IMR-90 (cell line): ENCODE results near the gene MGAT4A. TPM values are rescaled to one million over a fixed set of nuclear protein-coding genes. Genes with fewer than 3 reads are reported as not detected.

Source experiments
- ATAC-seq: fragments of 200-7000 bp; cut with Tn5 transposase; 2 replicates; pipeline ENCODE4 v1.9.1; 2020; ENCODE audit warnings: low read depth, mild to moderate bottlenecking, moderate library complexity
- BruUV-seq: library from RNA; stranded (reverse); fragments of 400-500 nt; replicated peaks from 2 replicates; lab custom pipeline; 2021; lab: Mats Ljungman, UMichigan
- CTCF ChIA-PET: fragments of 300-600 bp; formaldehyde crosslinking; extraction: SDS; loops from one replicate; lab custom pipeline; 2021; ENCODE audit warnings: antibody characterized with exemption; lab: Yijun Ruan, JAX
- POLR2A ChIA-PET: fragments of 300-600 bp; sonication (Branson Sonifier 250); formaldehyde crosslinking; loops from one replicate; lab custom pipeline; 2022; ENCODE audit warnings: antibody characterized with exemption; ENCODE audit not compliant: unreplicated experiment; lab: Charles Lee
- DNase-seq: peaks from one replicate; pipeline ENCODE4 v3.0.0; 2013
- H2AFZ ChIP-seq: replicated peaks from 2 replicates; pipeline ENCODE3; 2013; ENCODE audit warnings: low read length, mild to moderate bottlenecking; ENCODE audit not compliant: poor library complexity
- H2AK5ac ChIP-seq: 2 replicates; pipeline ENCODE4 v1.6.1; 2013; ENCODE audit warnings: low read depth, low read length, inconsistent platforms
- H2AK9ac ChIP-seq: replicated peaks from 2 replicates; pipeline ENCODE3; 2013; ENCODE audit warnings: mild to moderate bottlenecking, low read depth, low read length, moderate library complexity; ENCODE audit not compliant: poor library complexity
- H2BK120ac ChIP-seq: 2 replicates; pipeline ENCODE4 v1.6.1; 2013; ENCODE audit warnings: low read depth, low read length, inconsistent platforms
- H2BK15ac ChIP-seq: 3 replicates; pipeline ENCODE4 v1.6.1; 2013; ENCODE audit warnings: low read depth, low read length, inconsistent platforms
- H2BK20ac ChIP-seq: 2 replicates; pipeline ENCODE4 v1.6.1; 2013; ENCODE audit warnings: low read depth, mild to moderate bottlenecking, inconsistent platforms, low read length, moderate library complexity
- H2BK5ac ChIP-seq: 2 replicates; pipeline ENCODE4 v1.6.1; 2013; ENCODE audit warnings: mild to moderate bottlenecking, low read depth, low read length, inconsistent platforms; ENCODE audit not compliant: poor library complexity, severe bottlenecking
- H3K14ac ChIP-seq: replicated peaks from 2 replicates; pipeline ENCODE4 v1.6.1; 2013; ENCODE audit warnings: low read depth, low read length, inconsistent platforms
- H3K18ac ChIP-seq: 2 replicates; pipeline ENCODE4 v1.6.1; 2013; ENCODE audit warnings: low read depth, low read length, control low read depth
- H3K23ac ChIP-seq: 2 replicates; pipeline ENCODE4 v1.6.1; 2013; ENCODE audit warnings: low read depth, low read length, inconsistent platforms
- H3K27ac ChIP-seq: 2 replicates; pipeline ENCODE4 v1.5.1; 2013; ENCODE audit warnings: mild to moderate bottlenecking, control low read depth, low read length; ENCODE audit not compliant: insufficient read depth
- H3K27me3 ChIP-seq: 2 replicates; pipeline ENCODE4 v1.6.1; 2013; ENCODE audit warnings: low read length; ENCODE audit not compliant: control insufficient read depth, insufficient read depth
- H3K36me3 ChIP-seq: 2 replicates; pipeline ENCODE4 v1.6.1; 2013; ENCODE audit warnings: low read length, mixed read lengths; ENCODE audit not compliant: control insufficient read depth, insufficient read depth
- H3K4ac ChIP-seq: 2 replicates; pipeline ENCODE4 v1.6.1; 2013; ENCODE audit warnings: low read depth, low read length, inconsistent platforms
- H3K4me1 ChIP-seq: 2 replicates; pipeline ENCODE4 v1.6.1; 2013; ENCODE audit warnings: low read length, mixed read lengths; ENCODE audit not compliant: control insufficient read depth, insufficient read depth
- H3K4me2 ChIP-seq: 2 replicates; pipeline ENCODE4 v1.6.1; 2013; ENCODE audit warnings: low read depth, mild to moderate bottlenecking, control low read depth, low read length, moderate library complexity
- H3K4me3 ChIP-seq: 2 replicates; pipeline ENCODE4 v1.5.1; 2013; ENCODE audit warnings: low read depth, mild to moderate bottlenecking, control low read depth, low read length, moderate library complexity; ENCODE audit not compliant: insufficient read depth
- H3K56ac ChIP-seq: 2 replicates; pipeline ENCODE4 v1.6.1; 2013; ENCODE audit warnings: low read length, inconsistent platforms; ENCODE audit not compliant: insufficient read depth; ENCODE audit errors: extremely low read depth
- H3K79me1 ChIP-seq, 2 experiments: 2 replicates each; pipeline ENCODE4 v1.6.1; 2013; ENCODE audit warnings: low read length in 2 of 2, inconsistent platforms in 1 of 2, low read depth in 1 of 2
- H3K9ac ChIP-seq: 2 replicates; pipeline ENCODE4 v1.6.1; 2013; ENCODE audit warnings: low read depth, low read length, control low read depth
- H3K9me1 ChIP-seq: 2 replicates; pipeline ENCODE4 v1.6.1; 2013; ENCODE audit warnings: low read length, inconsistent platforms; ENCODE audit not compliant: insufficient read depth
- H3K9me3 ChIP-seq: 2 replicates; pipeline ENCODE4 v1.6.1; 2013; ENCODE audit warnings: low read length; ENCODE audit not compliant: control insufficient read depth, insufficient read depth
- H4K20me1 ChIP-seq: 2 replicates; pipeline ENCODE4 v1.6.1; 2013; ENCODE audit warnings: low read length, inconsistent platforms; ENCODE audit not compliant: insufficient read depth
- H4K5ac ChIP-seq: 2 replicates; pipeline ENCODE4 v1.6.1; 2013; ENCODE audit warnings: mild to moderate bottlenecking, low read depth, low read length, control low read depth
- H4K8ac ChIP-seq, 2 experiments: 2 replicates each; pipeline ENCODE4 v1.6.1; 2013; ENCODE audit warnings: low read depth in 2 of 2, low read length in 2 of 2, control low read depth in 1 of 2, inconsistent platforms in 1 of 2
- H4K91ac ChIP-seq: 2 replicates; pipeline ENCODE4 v1.6.1; 2013; ENCODE audit warnings: low read depth, low read length, inconsistent platforms; ENCODE audit not compliant: insufficient read depth
- WGBS, 2 experiments: methylation state at CpG; one replicate each; pipeline versions ENCODE4 v1.1.5 to v1.1.7; 2013; ENCODE audit warnings: missing lambda C conversion rate in 2 of 2; ENCODE audit not compliant: insufficient read length in 1 of 2; ENCODE audit errors: extremely low coverage in 2 of 2; 5-methylcytosine and 5-hydroxymethylcytosine counted together
- dilution Hi-C: fragments of 300-500 bp; cut with HindIII; formaldehyde crosslinking; loops from one replicate; pipeline ENCODE4 v1.14.3; 2018; ENCODE audit warnings: low sequenced_read_pairs; ENCODE audit not compliant: unreplicated experiment
- in situ Hi-C: fragments of 300-500 bp; cut with MboI; formaldehyde crosslinking; loops from 3 replicates; pipeline ENCODE4 v1.14.3; 2019; ENCODE audit warnings: low sequenced_read_pairs, inconsistent platforms, mixed read lengths
- intact Hi-C: fragments of 100-400 bp; cut with micrococcal nuclease; formaldehyde crosslinking; loops from 2 replicates; pipeline ENCODE4 v1.10.0; 2022
- polyA plus RNA-seq, 3 experiments: library from polyadenylated mRNA; depleted of rRNA; stranded (reverse); fragments of >200 nt; gene quantifications; 2 replicates each; pipeline ENCODE4 v1.2.3, GENCODE V29; 2012; ENCODE audit warnings: low replicate concordance in 1 of 3
- total RNA-seq: library from RNA; depleted of rRNA; stranded (reverse); fragments of >200 nt; gene quantifications from 2 replicates; pipeline ENCODE4 v1.2.3, GENCODE V29; 2012
- TF ChIP-seq, protein P1 (sequence below): fragments of 150-350 bp; IDR thresholded peaks from 2 replicates; pipeline ENCODE4 v1.6.1; 2017; ENCODE audit warnings: mild to moderate bottlenecking, antibody characterized with exemption, low read length, low read depth

MGAT4A gene
- total and polyA plus RNA-seq, 2 of the 4 experiments (the other 2 are of a cell fraction): under 0.01 TPM; not detected in 1

DNA sequence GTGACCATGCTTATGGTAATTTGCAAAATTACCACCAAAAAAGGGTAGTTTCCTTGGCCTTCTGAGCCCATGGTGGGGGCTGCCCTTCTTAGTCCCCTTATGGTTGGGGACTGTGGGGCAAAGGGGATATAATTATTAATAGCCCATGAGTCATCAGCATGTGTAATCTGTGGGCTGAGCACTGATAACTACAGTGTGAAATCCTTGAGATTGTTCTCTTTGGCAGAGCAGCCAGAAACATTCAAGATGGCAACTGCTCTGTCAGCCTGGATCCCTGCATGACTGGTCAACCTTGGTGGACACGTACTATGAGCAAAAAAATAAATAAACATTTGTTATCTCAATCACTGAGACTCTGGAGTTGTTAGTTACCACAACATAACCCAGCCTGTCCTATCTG lies 61.3 kb downstream of the MGAT4A start:
- TF ChIP-seq, protein P1, sequence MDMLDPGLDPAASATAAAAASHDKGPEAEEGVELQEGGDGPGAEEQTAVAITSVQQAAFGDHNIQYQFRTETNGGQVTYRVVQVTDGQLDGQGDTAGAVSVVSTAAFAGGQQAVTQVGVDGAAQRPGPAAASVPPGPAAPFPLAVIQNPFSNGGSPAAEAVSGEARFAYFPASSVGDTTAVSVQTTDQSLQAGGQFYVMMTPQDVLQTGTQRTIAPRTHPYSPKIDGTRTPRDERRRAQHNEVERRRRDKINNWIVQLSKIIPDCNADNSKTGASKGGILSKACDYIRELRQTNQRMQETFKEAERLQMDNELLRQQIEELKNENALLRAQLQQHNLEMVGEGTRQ: no peak
- H3K4me1 ChIP-seq: no peaks in the 10 kb centered on the region
- H2BK120ac ChIP-seq: no peak overlapping the region
- no peak overlapping the region for H4K8ac ChIP-seq
- no peak overlapping the region for H2AFZ ChIP-seq
- BruUV-seq: no TSS peak
- H3K4ac ChIP-seq: no peak overlapping the region
- H3K4me3 ChIP-seq: no peak overlapping the region
- no peak overlapping the region for H2AK5ac ChIP-seq
- H3K9me1 ChIP-seq: no peaks in the 10 kb centered on the region
- ChIA-PET CTCF (no interaction called here), POLR2A (no interaction called here)
- H2AK9ac ChIP-seq: no peak overlapping the region
- H3K36me3 ChIP-seq: no peaks in the 10 kb centered on the region
- H3K9ac ChIP-seq: no peak overlapping the region
- H3K79me1 ChIP-seq: no peaks in the 10 kb centered on the region
- no peaks in the 10 kb centered on the region for H3K27me3 ChIP-seq
- no peak overlapping the region for H3K23ac ChIP-seq
- H2BK20ac ChIP-seq: no peak overlapping the region
- DNase-seq: no peak
- H3K56ac ChIP-seq: no peak overlapping the region
- intact Hi-C loops (no loop called here), in situ Hi-C loops (no loop called here), dilution Hi-C loops (no loop called here)
- H4K20me1 ChIP-seq: no peaks in the 10 kb centered on the region
- H3K9me3 ChIP-seq: no peaks in the 10 kb centered on the region
- H3K14ac ChIP-seq: no peak overlapping the region
- no peak overlapping the region for H4K91ac ChIP-seq
- no peak for ATAC-seq
- H3K18ac ChIP-seq: no peak overlapping the region
- no peak overlapping the region for H3K4me2 ChIP-seq
- WGBS, 2 experiments: no CpG with 5 or more reads among the region's 1 CpG
- H2BK15ac ChIP-seq: no peak overlapping the region
- H3K27ac ChIP-seq: no peak overlapping the region
- no peak overlapping the region for H4K5ac ChIP-seq
- no peak overlapping the region for H2BK5ac ChIP-seq
